Measurements from ENCODE around the gene ACTL7B.
"Not testable (repeated sequence)": the region's sequence is repeated elsewhere in the genome, so short reads cannot be mapped to it uniquely, and the experiment has no call there.

Gene ACTL7B, protein sequence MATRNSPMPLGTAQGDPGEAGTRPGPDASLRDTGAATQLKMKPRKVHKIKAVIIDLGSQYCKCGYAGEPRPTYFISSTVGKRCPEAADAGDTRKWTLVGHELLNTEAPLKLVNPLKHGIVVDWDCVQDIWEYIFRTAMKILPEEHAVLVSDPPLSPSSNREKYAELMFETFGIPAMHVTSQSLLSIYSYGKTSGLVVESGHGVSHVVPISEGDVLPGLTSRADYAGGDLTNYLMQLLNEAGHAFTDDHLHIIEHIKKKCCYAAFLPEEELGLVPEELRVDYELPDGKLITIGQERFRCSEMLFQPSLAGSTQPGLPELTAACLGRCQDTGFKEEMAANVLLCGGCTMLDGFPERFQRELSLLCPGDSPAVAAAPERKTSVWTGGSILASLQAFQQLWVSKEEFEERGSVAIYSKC

DNA sequence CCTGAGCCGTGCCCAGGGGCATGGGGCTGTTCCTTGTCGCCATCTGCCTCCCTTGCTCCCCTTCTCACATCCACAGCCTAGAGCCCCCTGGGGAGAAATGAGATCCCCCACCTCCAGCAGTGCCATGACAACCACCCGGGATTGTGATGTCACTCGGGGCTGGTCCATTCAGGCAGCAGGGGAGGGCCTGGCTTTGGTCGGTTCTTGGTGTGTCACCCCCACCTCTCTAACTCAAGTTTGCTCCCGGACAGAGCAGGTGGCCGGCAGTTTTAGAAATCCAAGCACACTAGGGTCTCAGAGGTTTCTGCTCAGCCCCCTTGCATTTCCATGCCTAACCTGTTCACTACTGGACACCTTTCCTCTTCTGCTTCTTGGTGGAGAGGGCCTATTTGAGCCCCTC lies at the start of gene ACTL7B:
TSS of gene ACTL7B (minus strand) at position 99 of the 400 bp plus-strand sequence. CDS start at position 43, 56 bp downstream.
- DNase-seq = no peak

DNA sequence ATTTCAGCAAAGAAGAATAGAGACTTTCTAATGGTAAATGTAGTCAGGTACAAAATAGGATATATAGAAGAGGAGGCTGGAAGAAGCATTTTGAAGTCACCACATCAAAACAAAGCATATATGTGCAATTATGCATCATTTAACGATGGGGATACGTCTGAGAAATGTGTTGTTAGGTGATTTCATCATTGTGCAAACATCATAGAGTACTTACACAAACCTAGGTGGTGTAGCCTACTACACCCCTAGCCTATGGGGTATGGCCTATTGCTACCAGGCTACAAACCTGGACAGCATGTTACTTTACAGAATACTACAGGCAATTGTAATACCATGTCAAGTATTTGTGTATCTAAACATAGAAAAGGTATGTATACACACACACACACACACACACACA lies 49.7 kb upstream of the ACTL7B start:
- no peak for DNase-seq

DNA sequence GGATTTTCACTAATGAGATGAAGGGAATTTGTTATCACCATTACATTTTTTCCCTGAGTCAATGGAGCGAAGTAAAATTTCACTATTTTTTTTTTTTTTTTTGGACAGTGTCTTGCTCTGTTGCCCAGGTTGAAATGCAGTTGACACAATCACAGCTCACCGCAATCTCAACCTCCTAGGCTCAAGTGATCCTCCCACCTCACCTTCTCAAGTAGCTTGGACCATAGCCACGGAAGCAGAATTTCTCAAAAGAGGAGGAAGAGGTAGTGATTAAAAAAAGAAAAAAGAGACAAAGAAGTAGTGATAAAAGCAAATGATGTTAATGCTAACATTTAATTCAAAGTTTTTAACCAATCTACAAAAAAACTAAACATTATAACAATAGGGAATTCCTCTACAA lies 48.4 kb upstream of the ACTL7B start:
- no peak for DNase-seq

DNA sequence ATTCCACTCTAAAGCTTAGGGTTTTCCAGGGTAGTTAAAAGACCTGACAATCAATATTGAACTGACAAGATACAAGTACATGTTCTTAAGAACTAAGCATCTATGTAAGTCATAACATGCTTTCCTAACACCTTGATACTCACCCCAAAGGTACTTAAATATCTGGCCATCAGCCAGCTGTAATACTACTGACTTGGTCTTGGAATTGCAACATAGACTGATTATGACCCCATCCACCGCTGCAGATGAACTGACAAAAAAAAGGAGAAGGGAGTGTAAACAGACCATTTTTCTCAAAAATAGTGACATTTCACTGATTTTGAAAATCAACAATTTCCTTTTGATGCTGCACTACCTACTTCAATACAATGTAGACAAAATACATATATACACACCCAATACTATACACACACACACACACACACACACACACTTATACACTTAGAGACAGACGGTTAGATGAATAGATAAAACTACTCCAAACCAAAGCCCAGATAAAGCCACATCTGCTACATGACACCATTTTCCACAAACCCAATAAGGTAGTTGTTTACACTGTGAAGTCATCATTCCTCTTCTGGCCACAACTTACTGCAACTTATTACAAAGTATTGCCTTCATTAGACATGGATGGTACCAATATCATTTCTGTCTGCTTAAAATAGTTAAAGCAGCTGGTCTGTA lies 47.8 kb upstream of the ACTL7B start:
- no peak for DNase-seq

DNA sequence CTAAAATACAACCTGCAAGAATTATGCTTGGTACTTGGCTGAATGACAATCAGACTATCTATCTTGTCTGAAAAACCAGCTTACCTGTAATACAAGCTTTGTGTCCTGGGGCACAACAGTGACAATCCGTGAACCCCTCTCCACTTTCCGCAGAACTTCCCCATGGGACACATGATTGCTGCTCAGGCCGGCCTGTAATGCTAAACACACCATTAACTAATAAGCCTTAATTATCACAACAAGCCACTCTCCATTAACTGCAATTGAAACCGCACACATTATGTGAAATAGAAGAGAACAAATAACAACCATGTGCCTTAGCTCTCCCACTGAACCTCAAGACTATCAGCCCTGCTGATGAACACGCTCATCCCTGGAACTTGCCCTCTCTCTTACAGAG lies 44.4 kb upstream of the ACTL7B start:
- DNase-seq = no peak

DNA sequence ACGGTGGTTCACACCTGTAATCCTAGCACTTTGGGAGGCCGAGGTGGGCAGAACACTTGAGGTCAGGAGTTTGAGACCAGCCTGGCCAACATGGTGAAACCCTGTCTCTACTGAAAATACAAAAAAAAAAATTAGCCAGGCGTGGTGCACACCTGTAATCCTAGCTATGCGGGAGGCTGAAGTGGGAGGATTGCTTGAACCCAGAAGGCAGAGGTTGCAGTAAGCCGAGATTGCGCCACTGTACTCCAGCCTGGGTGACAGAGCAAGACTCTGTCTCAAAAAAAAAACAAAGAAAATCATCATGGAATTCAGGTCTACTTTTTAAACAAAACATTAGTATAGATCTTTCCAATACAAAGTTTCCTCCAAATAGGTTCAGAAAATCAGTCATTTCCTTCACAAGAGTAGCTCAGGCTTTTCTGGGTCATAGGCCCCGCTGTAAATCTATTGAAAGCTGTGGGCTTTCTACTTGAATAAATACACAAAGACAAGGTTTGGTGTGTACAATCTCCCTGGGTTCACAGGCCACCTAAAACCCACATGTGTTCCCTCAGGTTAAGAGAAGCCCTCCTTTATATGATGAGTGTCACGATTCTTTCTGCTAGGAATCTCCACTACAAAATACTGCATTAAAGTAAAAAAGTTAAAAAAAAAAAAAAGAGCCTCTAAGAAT lies 43.4 kb upstream of the ACTL7B start:
- not testable (repeated sequence) for DNase-seq

DNA sequence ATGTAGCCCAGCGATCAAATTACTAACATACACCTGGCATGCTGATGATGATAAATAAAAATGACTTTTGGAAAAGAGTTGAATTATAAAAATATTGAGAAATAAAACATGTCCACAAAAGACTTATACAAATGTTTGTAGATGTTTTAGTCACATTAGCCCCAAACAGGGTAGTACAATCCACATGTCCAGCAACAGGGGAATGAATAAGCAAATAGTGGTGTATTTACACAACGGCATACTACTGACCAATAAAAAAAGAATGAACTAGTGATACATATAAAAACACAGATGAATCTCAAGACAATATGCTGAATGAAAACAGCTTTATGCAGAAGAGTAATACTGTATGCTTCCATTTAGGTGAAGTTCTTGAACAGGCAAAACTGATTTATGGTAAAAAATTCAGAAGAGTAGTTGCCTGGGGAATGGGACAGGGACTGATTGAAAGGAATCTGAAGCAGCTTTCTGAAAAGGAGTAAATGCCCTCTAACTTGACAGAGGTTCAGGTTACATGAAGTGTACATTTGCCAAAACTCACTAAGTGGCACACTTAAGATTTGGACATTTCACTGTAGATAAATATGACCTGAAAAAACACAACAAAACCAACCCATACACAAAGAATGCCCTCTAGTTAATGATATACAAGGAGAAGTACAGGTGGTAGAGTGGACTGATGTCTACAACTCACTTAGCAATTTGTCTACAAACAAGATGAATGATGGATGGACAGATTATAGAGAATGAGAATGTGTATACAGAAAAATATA lies 41.7 kb upstream of the ACTL7B start:
- no peak for DNase-seq

DNA sequence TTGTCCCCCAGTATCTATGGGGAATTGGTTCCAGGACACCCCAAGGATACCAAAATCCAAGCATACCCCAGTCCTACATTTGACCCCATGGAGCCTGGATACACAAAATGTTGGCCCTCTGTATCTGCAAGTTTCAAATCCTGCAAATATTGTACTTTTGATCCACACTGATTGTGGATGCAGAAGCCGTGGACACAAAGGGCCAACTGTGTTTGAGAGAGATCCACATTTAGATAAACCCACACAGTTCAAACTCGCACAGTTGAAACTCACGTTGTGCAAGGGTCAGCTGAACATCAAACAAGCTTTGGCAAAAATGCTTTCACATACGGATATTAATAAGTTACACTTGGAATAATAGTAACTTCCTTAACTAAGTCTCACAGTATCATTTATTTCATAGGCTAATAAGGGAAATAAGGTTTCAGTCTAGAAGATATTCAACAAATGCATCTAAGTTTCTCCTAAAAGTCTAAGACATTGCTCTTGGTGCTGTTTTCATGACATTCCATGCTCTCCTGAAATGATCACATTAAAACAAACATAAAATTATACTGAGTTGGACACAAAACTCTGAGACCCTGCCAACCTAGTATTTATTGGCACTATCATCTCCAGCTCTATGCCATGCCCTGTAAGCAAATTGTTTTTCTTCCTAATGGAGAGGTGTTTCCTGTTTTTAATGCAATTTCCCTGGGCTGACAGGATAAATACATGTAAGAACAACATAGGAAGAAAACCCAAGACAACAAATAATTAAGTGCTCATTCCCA lies 38.6 kb upstream of the ACTL7B start:
- DNase-seq = no peak

DNA sequence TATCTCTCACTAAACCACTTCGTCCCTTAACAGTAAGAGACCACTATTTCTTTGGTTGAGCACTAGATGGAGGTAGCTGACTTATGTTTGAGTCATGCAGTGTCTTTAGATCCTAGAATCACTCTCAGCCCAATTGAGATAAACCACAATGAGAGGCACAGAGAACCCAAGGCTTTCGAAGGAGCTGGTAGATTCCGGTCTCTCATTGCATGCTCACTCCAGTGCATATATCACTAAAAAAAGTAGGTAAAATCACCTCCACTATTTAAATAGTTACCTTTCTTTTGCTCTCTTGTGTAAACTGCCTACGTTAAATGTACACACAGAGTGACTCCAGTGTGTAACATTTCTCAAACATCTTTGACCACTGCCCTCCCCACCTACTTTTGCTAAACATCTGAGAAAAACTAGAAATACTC lies 33.9 kb upstream of the ACTL7B start:
- DNase-seq = no peak

DNA sequence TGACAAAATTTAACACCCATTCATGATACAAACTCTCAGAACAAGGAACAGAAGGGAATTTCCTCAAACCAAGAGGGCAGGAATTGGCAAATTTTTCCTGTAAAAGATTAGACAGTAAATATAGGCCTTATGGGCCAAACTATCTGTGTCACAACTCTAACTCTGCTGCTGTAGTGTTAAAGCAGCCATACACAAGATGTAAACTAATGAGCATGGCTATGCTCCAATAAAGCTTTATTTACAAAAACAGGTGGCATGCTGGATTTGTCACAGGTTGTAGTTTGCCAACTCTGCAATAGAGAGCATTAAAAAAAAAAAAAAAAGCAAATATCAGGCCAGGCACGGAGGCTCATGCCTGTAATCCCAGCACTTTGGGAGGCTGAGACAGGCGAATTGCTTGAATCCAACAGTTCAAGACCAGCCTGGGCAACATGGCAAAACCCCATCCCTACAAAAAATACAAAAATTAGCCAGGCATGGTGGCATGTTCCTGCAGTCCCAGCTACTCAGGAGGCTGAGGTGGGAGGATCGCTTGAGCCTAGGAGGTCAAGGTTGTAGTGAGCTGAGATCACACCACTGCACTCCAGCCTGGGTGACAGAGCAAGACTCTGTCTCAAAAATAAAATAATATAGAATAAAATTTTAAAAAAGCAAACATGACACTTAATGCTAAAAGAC lies 30.9 kb upstream of the ACTL7B start:
- not testable (repeated sequence) for DNase-seq

DNA sequence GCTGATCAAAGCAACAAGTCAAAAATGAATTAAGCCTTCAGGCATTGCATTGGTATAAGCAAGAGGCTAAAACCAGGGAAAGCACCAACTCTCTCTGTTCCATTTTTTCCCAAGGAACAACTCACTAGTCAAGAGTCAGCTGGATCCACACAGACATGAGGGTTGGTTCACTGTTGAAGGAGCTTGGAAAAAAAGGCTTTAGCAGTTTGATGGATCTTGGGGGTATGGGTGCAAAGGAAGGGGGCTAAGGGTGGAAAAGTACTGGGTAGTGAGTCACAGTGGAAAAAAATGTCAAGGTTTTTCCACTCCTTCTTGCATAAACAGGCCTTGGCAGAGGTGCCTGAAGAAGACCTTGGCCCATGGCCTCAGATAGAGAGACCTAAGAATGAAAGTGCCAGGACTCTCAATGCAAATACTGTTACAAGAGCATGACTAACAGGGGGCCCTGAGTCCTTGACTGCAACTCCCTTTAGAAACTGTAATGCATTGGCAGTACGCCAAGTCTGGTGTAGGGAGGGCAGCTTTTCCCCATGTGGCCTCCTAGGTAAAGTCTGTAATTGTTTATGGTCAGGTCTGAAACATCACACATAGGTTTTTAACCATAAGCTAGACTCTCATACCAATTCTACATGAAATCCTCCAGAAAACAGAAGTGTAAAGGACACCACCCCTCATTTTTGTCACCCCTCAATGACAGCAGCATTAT lies 30.0 kb upstream of the ACTL7B start:
- DNase-seq = no peak

DNA sequence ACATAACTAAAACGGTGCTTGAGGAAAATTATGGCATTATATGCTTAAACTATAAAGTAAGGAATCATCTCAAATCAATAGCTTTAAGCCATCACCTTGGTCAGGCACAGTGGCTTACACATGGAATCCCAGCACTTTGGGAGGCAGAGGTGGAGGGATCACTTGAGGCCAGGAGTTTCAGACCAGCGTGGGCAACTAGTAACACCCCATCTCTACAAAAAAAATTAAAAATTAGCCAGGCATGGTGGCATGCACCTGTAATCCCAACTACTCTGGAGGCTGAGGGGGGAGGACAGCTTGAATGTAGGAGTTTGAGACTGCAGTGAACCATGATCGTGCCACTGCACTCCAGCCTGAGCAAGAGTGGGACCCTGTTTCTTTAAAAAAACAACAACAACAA lies 28.9 kb upstream of the ACTL7B start:
- DNase-seq = no peak

DNA sequence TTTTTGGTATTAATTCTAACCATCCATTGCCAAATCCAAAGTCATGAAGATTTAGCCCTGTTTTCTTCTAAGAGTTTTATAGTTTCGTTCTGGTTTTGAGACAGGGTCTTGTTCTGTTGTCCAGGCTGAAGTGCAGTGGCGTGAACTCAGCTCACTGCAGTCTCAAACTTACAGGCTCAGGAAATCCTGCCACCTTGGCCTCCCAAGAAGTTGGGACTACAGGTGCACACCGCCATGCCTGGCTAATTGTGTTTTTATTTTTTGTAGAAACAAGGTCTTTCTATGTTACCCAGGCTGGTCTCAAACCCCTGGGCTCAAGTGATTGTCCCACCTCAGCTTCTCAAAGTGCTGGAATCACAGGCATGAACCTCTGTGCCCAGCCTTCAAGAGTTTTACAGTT lies 27.3 kb upstream of the ACTL7B start:
- no peak for DNase-seq

DNA sequence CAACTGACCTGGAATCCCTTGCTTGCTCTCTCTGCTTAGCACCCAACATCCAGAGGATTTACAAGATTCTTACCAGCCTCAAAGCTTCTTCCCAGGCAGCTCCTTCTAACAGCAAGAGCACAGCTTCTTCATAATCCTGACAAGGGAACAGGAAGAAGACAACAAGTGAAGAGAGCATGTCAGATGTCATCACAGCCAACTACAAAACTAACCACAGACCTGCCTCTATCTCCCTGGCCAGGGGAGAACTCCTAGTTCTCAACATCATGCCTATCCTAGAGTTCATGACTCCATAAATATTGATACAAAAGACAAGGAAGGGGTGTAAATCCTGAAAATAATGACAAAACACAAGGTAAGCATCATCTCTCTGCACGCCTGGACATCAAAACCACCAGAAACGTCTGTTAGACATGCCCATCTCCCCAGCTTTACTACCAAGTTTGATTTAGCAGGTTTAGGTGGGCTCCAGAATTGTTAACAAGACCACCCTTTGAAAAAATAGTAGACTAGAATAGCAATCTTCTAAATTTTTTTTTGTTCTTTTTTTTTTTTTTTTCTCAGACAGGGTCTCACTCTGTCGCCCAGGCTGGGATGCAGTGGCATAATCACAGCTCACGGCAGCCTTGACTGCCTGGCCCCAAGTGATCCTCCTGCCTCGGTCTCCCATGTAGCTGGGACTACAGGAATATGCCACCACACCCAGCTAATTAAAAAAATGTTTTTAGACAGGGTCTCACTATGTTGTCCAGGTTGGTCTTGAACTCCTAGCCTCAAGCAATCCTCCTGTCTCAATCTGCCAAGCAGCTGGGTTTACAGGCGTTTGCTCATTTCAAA lies 26.5 kb upstream of the ACTL7B start:
- no peak for DNase-seq

DNA sequence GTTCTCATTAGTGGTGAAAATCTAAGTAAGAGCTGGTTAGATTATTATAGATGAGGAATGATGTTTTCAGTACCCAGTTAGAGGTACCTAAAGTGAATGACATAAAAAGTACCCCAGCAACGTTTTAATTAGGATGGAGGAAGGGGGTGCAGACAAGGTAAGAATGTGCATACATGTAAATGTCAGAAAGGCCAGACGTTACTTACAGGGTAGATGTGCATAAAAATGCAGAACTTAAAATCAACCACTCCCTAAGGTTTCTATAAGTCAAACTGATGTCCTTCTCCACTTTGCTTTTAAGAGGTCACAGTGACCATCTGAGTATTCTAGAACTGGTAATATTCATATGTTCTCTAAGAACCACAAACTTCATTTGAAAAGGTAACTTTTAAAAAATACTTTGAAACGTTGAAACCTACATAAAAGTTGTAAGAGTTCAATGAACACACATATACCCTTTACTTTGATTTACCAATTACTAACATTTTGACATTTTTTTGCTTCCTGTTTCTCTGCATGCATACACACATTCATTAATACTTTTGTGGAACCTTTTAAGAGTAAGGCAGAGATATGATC lies 25.0 kb upstream of the ACTL7B start:
- DNase-seq = no peak

DNA sequence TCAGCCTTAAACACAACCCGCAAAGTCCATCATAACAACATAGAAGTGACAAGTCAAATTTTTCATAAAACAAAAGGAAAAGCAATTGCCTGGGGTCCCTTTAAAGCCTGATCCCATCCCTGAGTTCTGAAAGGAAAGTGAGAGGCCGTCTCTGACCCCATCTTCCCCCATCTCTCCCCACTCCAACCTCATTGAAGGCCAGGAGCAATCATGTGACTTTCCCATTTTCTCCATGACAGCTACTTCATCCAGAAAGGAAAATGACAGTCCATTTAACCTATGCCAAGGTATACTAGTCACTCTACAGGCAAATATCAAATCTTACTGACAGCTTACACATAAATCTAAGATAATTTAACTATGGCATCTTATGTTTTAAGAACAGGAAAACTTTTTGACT lies 21.7 kb upstream of the ACTL7B start:
- no peak for DNase-seq

DNA sequence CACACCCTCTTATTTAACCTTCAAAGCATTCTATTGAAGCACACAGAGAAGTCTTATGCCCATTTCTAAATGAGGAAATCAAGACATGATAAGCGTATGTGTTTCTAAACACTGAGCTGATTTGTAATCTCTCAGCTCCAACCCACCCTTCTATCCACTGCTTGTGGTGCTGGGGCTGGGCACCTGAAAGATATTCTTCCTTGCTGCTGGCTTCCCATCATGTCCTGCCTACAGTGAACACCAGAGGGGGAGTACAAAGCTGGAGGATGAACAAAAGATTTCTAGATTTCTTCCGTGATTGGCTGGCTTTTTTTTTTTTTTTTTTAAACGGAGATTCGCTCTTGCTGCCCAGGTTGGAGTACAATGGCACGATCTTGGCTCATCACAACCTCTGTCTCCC lies 20.6 kb upstream of the ACTL7B start:
- DNase-seq = no peak

DNA sequence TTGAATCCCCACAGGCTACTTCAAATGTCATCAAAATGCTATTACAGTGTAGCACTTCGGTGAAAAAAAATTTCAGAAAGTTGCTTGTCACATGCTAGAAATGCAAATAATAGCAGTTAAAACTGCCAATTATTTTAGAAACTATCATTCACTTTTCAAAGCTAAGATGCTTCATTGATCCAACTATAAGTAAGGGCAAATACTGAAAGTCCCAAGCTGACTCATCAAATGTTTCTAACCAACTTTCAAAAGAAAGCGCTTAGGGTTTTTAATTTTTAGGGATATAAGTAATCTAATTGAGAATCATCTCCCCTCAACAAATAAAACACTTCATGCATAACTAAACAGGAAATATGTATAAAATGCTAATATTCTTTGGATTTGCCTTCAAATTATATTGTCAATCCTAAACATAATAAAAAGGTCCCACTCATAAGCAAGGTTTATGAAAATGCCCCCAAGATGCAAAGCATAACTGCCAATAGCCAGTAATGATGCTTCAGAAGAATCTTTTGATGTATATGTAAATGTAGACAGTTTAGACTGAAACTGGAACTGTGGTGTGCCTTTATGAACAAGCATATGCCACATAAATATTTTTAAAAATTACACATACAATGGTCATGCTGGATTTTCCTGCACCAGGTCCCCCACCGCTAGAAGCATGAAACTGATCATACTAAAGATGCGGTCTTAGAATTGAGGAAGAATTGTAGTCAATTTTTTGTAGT lies 18.4 kb upstream of the ACTL7B start:
- no peak for DNase-seq
